SK-N-MC (cell line): ENCODE results near the gene IL1RAPL1.

ENCODE experiments used
- EZH2 ChIP-seq: fragments of 200-600 bp; sonication (generic); IDR thresholded peaks from one replicate; pipeline ENCODE4 v1.6.1; 2017; ENCODE audit warnings: antibody characterized with exemption
- POLR2AphosphoS5 ChIP-seq: IDR thresholded peaks from 2 replicates; pipeline ENCODE4 v1.6.1; 2012; ENCODE audit warnings: mild to moderate bottlenecking, low read depth, low read length, borderline replicate concordance

- no peak for TF ChIP-seq POLR2AphosphoS5
- no peak for TF ChIP-seq EZH2
Observed at GRCh38 chrX:29431895-29432294, 844.6 kb downstream of the IL1RAPL1 start.
